K562 (cell line): Measurements from ENCODE around the gene PRDM1. TPM values are rescaled to one million over a fixed set of nuclear protein-coding genes. Genes with fewer than 3 reads are reported as not detected.
A peak's percentile ranks its signal among the peaks of the same experiment; 100 is the strongest.

Experiments used
- ATAC-seq: fragments of 200-7000 bp; cut with Tn5 transposase; 3 replicates; pipeline ENCODE4 v1.9.1; 2020; ENCODE audit warnings: moderate library complexity
- BruUV-seq: library from RNA; stranded (reverse); fragments of 400-500 nt; replicated peaks from 2 replicates; lab custom pipeline; 2021; lab: Mats Ljungman, UMichigan
- CTCF ChIA-PET: fragments of 300-600 bp; formaldehyde crosslinking; extraction: SDS; loops from one replicate; lab custom pipeline; 2021; ENCODE audit warnings: low intra/inter-chr PET ratio; lab: Yijun Ruan, JAX
- POLR2A ChIA-PET: fragments of 300-600, 350-650 bp; sonication (Branson Sonifier 250); formaldehyde crosslinking; extraction: SDS; loops from one replicate; lab custom pipeline; 2021; ENCODE audit warnings: antibody characterized with exemption, inconsistent platforms; lab: Yijun Ruan, JAX
- DNase-seq, 4 experiments: peaks; one replicate each; pipeline versions ENCODE4 v3.0.0 to v3.0.0-alpha.2; 2011 to 2018; ENCODE audit warnings: low spot score in 3 of 4, mixed read lengths in 3 of 4; ENCODE audit errors: extremely low read depth in 1 of 4
- FAIRE-seq: peaks from 2 replicates; lab custom pipeline; 2011; peaks lifted over from hg19 to GRCh38; lab: Jason Lieb, UNC
- H2AFZ ChIP-seq: 2 replicates; pipeline ENCODE4 v1.6.0; 2011; ENCODE audit warnings: low read depth, low read length, control low read depth, inconsistent platforms
- H3K27ac ChIP-seq: fragments of 200-600 bp; 3 replicates; pipeline ENCODE4 v1.8.0; 2011; ENCODE audit warnings: low read depth, mild to moderate bottlenecking, control low read depth, inconsistent platforms, low read length, moderate library complexity, mixed read lengths; ENCODE audit errors: extremely low read depth
- H3K27me3 ChIP-seq, 2 experiments: fragments of 300-600 bp in 1 of 2; 2 replicates in 1 of 2; 3 replicates in 1 of 2; pipeline versions ENCODE4 v1.6.0 to v1.8.0; 2011; ENCODE audit warnings: inconsistent platforms in 2 of 2, low read length in 2 of 2, mild to moderate bottlenecking in 1 of 2, mixed read lengths in 1 of 2, moderate library complexity in 1 of 2; ENCODE audit not compliant: control insufficient read depth in 2 of 2, insufficient read depth in 2 of 2
- H3K36me3 ChIP-seq: fragments of 300-600 bp; 3 replicates; pipeline ENCODE4 v1.8.0; 2011; ENCODE audit warnings: mild to moderate bottlenecking, low read length, inconsistent platforms; ENCODE audit not compliant: control insufficient read depth, insufficient read depth
- H3K4me1 ChIP-seq, 2 experiments: fragments of 200-600 bp in 1 of 2; replicated peaks in 1 of 2; 2 replicates in 1 of 2; 3 replicates in 1 of 2; pipeline versions ENCODE4 v1.5.1 to v1.8.0; 2011; ENCODE audit warnings: inconsistent platforms in 2 of 2, low read length in 2 of 2, mild to moderate bottlenecking in 1 of 2, mixed read lengths in 1 of 2, moderate library complexity in 1 of 2; ENCODE audit not compliant: control insufficient read depth in 2 of 2, insufficient read depth in 2 of 2
- H3K4me2 ChIP-seq: 2 replicates; pipeline ENCODE4 v1.6.1; 2011; ENCODE audit warnings: low read length, control low read depth, inconsistent platforms, mixed read lengths; ENCODE audit not compliant: insufficient read depth
- H3K4me3 ChIP-seq: fragments of 200-600 bp; sonication (generic), shearing (Covaris generic); 2 replicates; pipeline ENCODE4 v1.5.1; 2016; ENCODE audit warnings: control low read depth, inconsistent platforms
- H3K79me2 ChIP-seq: fragments of 200-600 bp; 3 replicates; pipeline ENCODE4 v1.8.0; 2011; ENCODE audit warnings: low read length, inconsistent platforms; ENCODE audit not compliant: control insufficient read depth, insufficient read depth
- H3K9ac ChIP-seq, 2 experiments: 2 replicates each; pipeline versions ENCODE4 v1.6.0 to v1.6.1; 2011; ENCODE audit warnings: low read depth in 2 of 2, low read length in 2 of 2, control low read depth in 1 of 2, inconsistent platforms in 1 of 2, mild to moderate bottlenecking in 1 of 2, mixed read lengths in 1 of 2; ENCODE audit not compliant: insufficient read depth in 1 of 2
- H3K9me1 ChIP-seq: one replicate; pipeline ENCODE4 v1.6.0; 2011; ENCODE audit warnings: inconsistent platforms, mild to moderate bottlenecking, low read length, moderate library complexity; ENCODE audit not compliant: control insufficient read depth, insufficient read depth
- H3K9me3 ChIP-seq: replicated peaks from 2 replicates; pipeline ENCODE4 v1.5.1; 2011; ENCODE audit warnings: low read depth, low read length, inconsistent platforms; ENCODE audit not compliant: control insufficient read depth, insufficient read depth
- H4K20me1 ChIP-seq: replicated peaks from 2 replicates; pipeline ENCODE4 v1.6.1; 2011; ENCODE audit warnings: low read length, inconsistent platforms, mixed read lengths; ENCODE audit not compliant: control insufficient read depth, insufficient read depth
- BCL6 ChIP-seq: fragments of 250-450 bp; sonication (Bioruptor Pico); IDR thresholded peaks from 2 replicates; pipeline ENCODE4 v1.4.0; 2020
- CAMTA2 ChIP-seq: fragments of 250-450 bp; sonication (Bioruptor Pico); conservative IDR thresholded peaks from 2 replicates; pipeline ENCODE4 v1.5.1; 2022
- CBX1 ChIP-seq: sonication (generic); IDR thresholded peaks from 2 replicates; pipeline ENCODE4 v1.6.1; 2016; ENCODE audit warnings: antibody characterized with exemption, low read depth, mild to moderate bottlenecking
- EHMT2 ChIP-seq: fragments of 450-650 bp; IDR thresholded peaks from 2 replicates; pipeline ENCODE4 v1.6.1; 2018; ENCODE audit warnings: antibody characterized with exemption
- ESRRB ChIP-seq: fragments of 250-450 bp; sonication (Bioruptor Pico); IDR thresholded peaks from 2 replicates; pipeline ENCODE4 v1.5.0; 2020; ENCODE audit warnings: mild to moderate bottlenecking, moderate library complexity, borderline replicate concordance
- ETV1 ChIP-seq: fragments of 450-650 bp; conservative IDR thresholded peaks from 2 replicates; pipeline ENCODE4 v1.6.1; 2016; ENCODE audit warnings: missing genetic modification characterization, control low read depth, low read depth, missing compliant biosample characterization
- GTF2B ChIP-seq: IDR thresholded peaks from 2 replicates; pipeline ENCODE4 v1.6.1; 2011; ENCODE audit not compliant: insufficient read length; ENCODE audit errors: extremely low read depth
- MAFF ChIP-seq: IDR thresholded peaks from 2 replicates; pipeline ENCODE4 v1.6.1; 2012; ENCODE audit warnings: low read length, improper control_type of control experiment
- NR2C2 ChIP-seq, 2 experiments: fragments of 200-800 bp in 1 of 2; sonication (Bioruptor generic) in 1 of 2; sonication (generic) in 1 of 2; formaldehyde crosslinking in 1 of 2; IDR thresholded peaks; 2 replicates each; pipeline versions ENCODE4 v1.6.1 to v1.8.0; 2016 to 2022; ENCODE audit warnings: mild to moderate bottlenecking in 1 of 2, missing compliant biosample characterization in 1 of 2, missing genetic modification characterization in 1 of 2, missing genetic modification reagents in 1 of 2
- NUFIP1 ChIP-seq: fragments of 450-650 bp; IDR thresholded peaks from 2 replicates; pipeline ENCODE4 v1.6.1; 2018; ENCODE audit not compliant: partially characterized antibody
- PURB ChIP-seq: sonication (generic); formaldehyde crosslinking; IDR thresholded peaks from 2 replicates; pipeline ENCODE4 v1.9.0; 2021; ENCODE audit warnings: low read depth, mild to moderate bottlenecking, missing genetic modification reagents
- SAFB2 ChIP-seq: fragments of 200-400 bp; formaldehyde crosslinking; IDR thresholded peaks from 2 replicates; pipeline ENCODE4 v1.6.1; 2018; ENCODE audit warnings: borderline replicate concordance, low read length, low read depth, moderate library complexity; ENCODE audit not compliant: severe bottlenecking
- SPI1 ChIP-seq: IDR thresholded peaks from 2 replicates; pipeline ENCODE4 v1.6.1; 2011; ENCODE audit warnings: low read depth, low read length, control low read depth, borderline replicate concordance
- TAF1 ChIP-seq: IDR thresholded peaks from 2 replicates; pipeline ENCODE4 v1.6.1; 2011; ENCODE audit warnings: mild to moderate bottlenecking, low read length, moderate library complexity; ENCODE audit not compliant: insufficient read depth, control insufficient read depth, severe bottlenecking; ENCODE audit errors: extremely low read depth
- TEAD1 ChIP-seq, 2 experiments: fragments of 450-650 bp in 1 of 2; sonication (generic) in 1 of 2; formaldehyde crosslinking; IDR thresholded peaks; 2 replicates each; pipeline versions ENCODE4 v1.4.0 to v1.8.0; 2020 to 2022; ENCODE audit warnings: mild to moderate bottlenecking in 2 of 2, missing genetic modification reagents in 1 of 2
- TRIM28 ChIP-seq: fragments of 450-650 bp; IDR thresholded peaks from 2 replicates; pipeline ENCODE4 v1.6.1; 2017
- ZNF431 ChIP-seq: sonication (generic); formaldehyde crosslinking; IDR thresholded peaks from 2 replicates; pipeline ENCODE4 v1.8.0; 2022; ENCODE audit warnings: mild to moderate bottlenecking, missing genetic modification reagents
- ZNF583 ChIP-seq: fragments of 250-450 bp; sonication (Bioruptor Pico); IDR thresholded peaks from 2 replicates; pipeline ENCODE4 v1.4.0; 2020
- WGBS: fragments of 100-300 bp; shearing (Covaris generic); methylation state at CpG from one replicate; pipeline ENCODE4 v1.1.6; 2016; ENCODE audit warnings: low coverage, mixed read lengths; ENCODE audit not compliant: insufficient coverage; ENCODE audit errors: missing lambda C conversion rate; 5-methylcytosine and 5-hydroxymethylcytosine counted together
- in situ Hi-C: fragments of 300-500 bp; cut with MboI; formaldehyde crosslinking; loops from 4 replicates; pipeline ENCODE4 v1.15.0; 2018; ENCODE audit warnings: inconsistent platforms, mixed read lengths
- intact Hi-C: fragments of 100-400 bp; cut with micrococcal nuclease; formaldehyde crosslinking; loops from 2 replicates; pipeline ENCODE4 v1.14.2; 2022
- polyA plus RNA-seq, 8 experiments: library from polyadenylated mRNA; depleted of rRNA in 4 of 8; stranded (reverse) in 5 of 8; unstranded in 3 of 8; fragments of >200 nt; fragmentation: Nextera tagmentation in 2 of 8; fragmentation: Illumina TruSeq in 1 of 8; extraction: Ambion mirVana in 2 of 8; extraction: Trizol in 1 of 8; gene quantifications; 2 replicates each; pipeline versions ENCODE4 v1.2.1 to v1.2.3, GENCODE V29; 2011 to 2014; ENCODE audit warnings: inconsistent platforms in 1 of 8, missing spikeins in 1 of 8
- total RNA-seq, 7 experiments: library from RNA; depleted of rRNA in 6 of 7; stranded (reverse); fragments of >200 nt in 6 of 7; fragmentation: Illumina TruSeq in 2 of 7; extraction: Trizol in 2 of 7; gene quantifications; 2 replicates each; pipeline versions ENCODE4 v1.2.1 to v1.2.3, GENCODE V29; 2011 to 2021; ENCODE audit warnings: low replicate concordance in 1 of 7

The PRDM1 gene
- total and polyA plus RNA-seq, 9 of the 15 experiments (the other 6 are each of a cell fraction or from before 2014, with no cell fraction given) = 0.09 to 0.89 (median 0.27) TPM

DNA sequence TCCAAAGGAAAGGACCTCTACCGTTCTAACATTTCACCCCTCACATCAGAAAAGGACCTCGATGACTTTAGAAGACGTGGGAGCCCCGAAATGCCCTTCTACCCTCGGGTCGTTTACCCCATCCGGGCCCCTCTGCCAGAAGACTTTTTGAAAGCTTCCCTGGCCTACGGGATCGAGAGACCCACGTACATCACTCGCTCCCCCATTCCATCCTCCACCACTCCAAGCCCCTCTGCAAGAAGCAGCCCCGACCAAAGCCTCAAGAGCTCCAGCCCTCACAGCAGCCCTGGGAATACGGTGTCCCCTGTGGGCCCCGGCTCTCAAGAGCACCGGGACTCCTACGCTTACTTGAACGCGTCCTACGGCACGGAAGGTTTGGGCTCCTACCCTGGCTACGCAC is 18.8 kb downstream of the PRDM1 start:
- Histone ChIP-seq H3K4me2 (no peak overlapping the region), H3K4me3 (no peak overlapping the region), H3K9me1 (no peaks in the 10 kb centered on the region), H3K27ac (no peak overlapping the region), H3K9ac (no peak overlapping the region), H4K20me1 (no peaks in the 10 kb centered on the region), H2AFZ (no peak overlapping the region), H3K79me2 (no peaks in the 10 kb centered on the region), H3K27me3 (no peaks in the 10 kb centered on the region), H3K36me3 (no peaks in the 10 kb centered on the region), H3K9me3 (no peaks in the 10 kb centered on the region), H3K4me1 (peaks cover 11 to 43% of the 10 kb centered on the region in 2 experiments; a peak in 4 of 5 replicates)
- in situ Hi-C loops = no loop called here
- TF ChIP-seq PURB (CRISPR knock-in tag) (0 out of 2 replicates have a peak, but pooled peaks have one; percentile 38), TAF1 (no peak), SAFB2 (no peak)
- intact Hi-C loops = no loop called here
- WGBS = 93% methylated on average over 20 of the region's 21 CpGs
- FAIRE-seq = no peak
- no peak for DNase-seq
- ChIA-PET CTCF (no interaction called here), POLR2A (no interaction called here)
- no peak for ATAC-seq
- BruUV-seq = no TSS peak

GRCh38 chr6:106105493-106105892 is 19.4 kb downstream of the PRDM1 start:
- no peak overlapping the region for H3K4me3 ChIP-seq
- peaks cover 14 to 47% of the 10 kb centered on the region in 2 experiments; a peak in 4 of 5 replicates for H3K4me1 ChIP-seq
- intact Hi-C loops = no loop called here
- H3K9me3 ChIP-seq = no peaks in the 10 kb centered on the region
- no peak overlapping the region for H3K4me2 ChIP-seq
- no peaks in the 10 kb centered on the region for H3K27me3 ChIP-seq
- H4K20me1 ChIP-seq = no peaks in the 10 kb centered on the region
- FAIRE-seq = no peak
- no TSS peak for BruUV-seq
- no peaks in the 10 kb centered on the region for H3K36me3 ChIP-seq
- no peak for DNase-seq
- no peaks in the 10 kb centered on the region for H3K9me1 ChIP-seq
- no peak overlapping the region for H2AFZ ChIP-seq
- in situ Hi-C loops = no loop called here
- 88% methylated on average over 14 of the region's 22 CpGs for WGBS
- ChIA-PET CTCF (no interaction called here), POLR2A (no interaction called here)
- no peak for ATAC-seq
- no peaks in the 10 kb centered on the region for H3K79me2 ChIP-seq
- no peak overlapping the region for H3K27ac ChIP-seq
- no peak overlapping the region for H3K9ac ChIP-seq
- no peak for TF ChIP-seq NUFIP1
- TF ChIP-seq CAMTA2 (CRISPR knock-in tag) = no peak
- no peak for TF ChIP-seq NR2C2 (CRISPR knock-in tag; IDR thresholded peaks at IDR 0.05)
- no peak for TF ChIP-seq NR2C2 (tag; IDR thresholded peaks at IDR 0.05)
- no peak for TF ChIP-seq ZNF431
- no peak for TF ChIP-seq EHMT2
- TF ChIP-seq ZNF583 (CRISPR knock-in tag) = no peak
- TF ChIP-seq CBX1 = no peak
- no peak for TF ChIP-seq ETV1 (tag)
- no peak for TF ChIP-seq TRIM28
- TF ChIP-seq BCL6 (CRISPR knock-in tag) = no peak
- TF ChIP-seq TEAD1 (CRISPR knock-in tag; IDR thresholded peaks at IDR 0.05) = no peak
- no peak for TF ChIP-seq ESRRB (CRISPR knock-in tag)
- TF ChIP-seq MAFF = no peak
- TF ChIP-seq GTF2B = no peak
- no peak for TF ChIP-seq SPI1
